ENCODE data around the gene PYGM.

Gene PYGM

GRCh38 chr11:64759722-64760719 lies at the start of gene PYGM:
Gene PYGM (minus strand): TSS chr11:64759974. CDS start chr11:64759898, 76 bp downstream.
- DNase-seq (ENCODE audit: low read depth in 1 of 2, low spot score in 1 of 2), result peak in 1 of 2 experiments; percentile 33
- in situ Hi-C loops (cut with HindIII; ENCODE audit: low pct_unique_long_range_greater_than_20kb, low sequenced_read_pairs), result no loop called here
- TF ChIP-seq JUND (IDR thresholded peaks at IDR 0.05; ENCODE audit: low read depth), result no peak

GRCh38 chr11:64805481-64805880 lies 45.7 kb upstream of the PYGM start:
- DNase-seq (ENCODE audit: low read depth in 1 of 2, low spot score in 1 of 2), result no peak
- in situ Hi-C loops (cut with HindIII; ENCODE audit: low pct_unique_long_range_greater_than_20kb, low sequenced_read_pairs), result no loop called here
- TF ChIP-seq JUND (IDR thresholded peaks at IDR 0.05; ENCODE audit: low read depth), result no peak

- in situ Hi-C loops (cut with HindIII; ENCODE audit: low pct_unique_long_range_greater_than_20kb, low sequenced_read_pairs), result no loop called here
- no peak for TF ChIP-seq JUND (IDR thresholded peaks at IDR 0.05; ENCODE audit: low read depth)
Observed at GRCh38 chr11:64804346-64805210, 44.8 kb upstream of the PYGM start.

GRCh38 chr11:64803846-64804345 lies 44.1 kb upstream of the PYGM start:
- no peak for TF ChIP-seq JUND (IDR thresholded peaks at IDR 0.05; ENCODE audit: low read depth)
- in situ Hi-C loops (cut with HindIII; ENCODE audit: low pct_unique_long_range_greater_than_20kb, low sequenced_read_pairs), result no loop called here
- peak in 1 of 2 experiments; percentile 64 for DNase-seq (ENCODE audit: low read depth in 1 of 2, low spot score in 1 of 2)

More at GRCh38 chr11:64804346-64805210, 44.8 kb upstream of the PYGM start:
- no peak for DNase-seq (ENCODE audit: low read depth in 1 of 2, low spot score in 1 of 2)

GRCh38 chr11:64803158-64803845 lies 43.5 kb upstream of the PYGM start, which contains the start of gene MAP4K2:
Gene MAP4K2 (minus strand): TSS chr11:64803214. CDS start chr11:64803149, 65 bp downstream.
- TF ChIP-seq JUND (IDR thresholded peaks at IDR 0.05; ENCODE audit: low read depth), result no peak
- in situ Hi-C loops (cut with HindIII; ENCODE audit: low pct_unique_long_range_greater_than_20kb, low sequenced_read_pairs), result no loop called here

GRCh38 chr11:64802370-64803157 lies 42.8 kb upstream of the PYGM start:
- in situ Hi-C loops (cut with HindIII; ENCODE audit: low pct_unique_long_range_greater_than_20kb, low sequenced_read_pairs), result no loop called here
- DNase-seq (ENCODE audit: low read depth in 1 of 2, low spot score in 1 of 2), result no peak
- TF ChIP-seq JUND (IDR thresholded peaks at IDR 0.05; ENCODE audit: low read depth), result no peak

More at GRCh38 chr11:64803158-64803845, 43.5 kb upstream of the PYGM start, which contains the start of gene MAP4K2:
- DNase-seq (ENCODE audit: low read depth in 1 of 2, low spot score in 1 of 2), result peak; percentile 93 to 95

- no peak for DNase-seq (ENCODE audit: low read depth in 1 of 2, low spot score in 1 of 2)
- in situ Hi-C loops (cut with HindIII; ENCODE audit: low pct_unique_long_range_greater_than_20kb, low sequenced_read_pairs), result no loop called here
- TF ChIP-seq JUND (IDR thresholded peaks at IDR 0.05; ENCODE audit: low read depth), result no peak
Observed at GRCh38 chr11:64801561-64802369, 42.0 kb upstream of the PYGM start.

GRCh38 chr11:64801158-64801464 lies 41.3 kb upstream of the PYGM start:
- no peak for TF ChIP-seq JUND (IDR thresholded peaks at IDR 0.05; ENCODE audit: low read depth)
- DNase-seq (ENCODE audit: low read depth in 1 of 2, low spot score in 1 of 2), result no peak
- in situ Hi-C loops (cut with HindIII; ENCODE audit: low pct_unique_long_range_greater_than_20kb, low sequenced_read_pairs), result no loop called here

- in situ Hi-C loops (cut with HindIII; ENCODE audit: low pct_unique_long_range_greater_than_20kb, low sequenced_read_pairs), result no loop called here
- TF ChIP-seq JUND (IDR thresholded peaks at IDR 0.05; ENCODE audit: low read depth), result no peak
- DNase-seq (ENCODE audit: low read depth in 1 of 2, low spot score in 1 of 2), result no peak
Observed at GRCh38 chr11:64800303-64801157, 40.8 kb upstream of the PYGM start.
